A549 treated with AZD9567 at 1 μM for 4 hours (cell line): Measurements from ENCODE around the gene CAPN12. TPM values are rescaled to one million over a fixed set of nuclear protein-coding genes. Genes with fewer than 3 reads are reported as not detected.

Experiments
- total RNA-seq: library from RNA; stranded (reverse); fragments of 200-300 nt; extraction: Qiagen RNA extraction; gene quantifications from 5 replicates; pipeline ENCODE4 v1.2.3, GENCODE V29; 2022; ENCODE audit not compliant: insufficient read depth

CAPN12 gene
- 4.3 to 7.3 TPM (median 5.5 TPM) in 5 replicates for total RNA-seq

GRCh38 chr19:38744298-38744681, at the start of gene CAPN12:
Gene CAPN12, minus strand, starts transcription at chr19:38744474. Its CDS starts 309 bp downstream, at chr19:38744165.

GRCh38 chr19:38788478-38789243, 44.4 kb upstream of the CAPN12 start, which contains the start of gene LGALS7B:
Gene LGALS7B, plus strand, starts transcription at chr19:38789200. Its CDS starts 27 bp downstream, at chr19:38789227.

GRCh38 chr19:38773469-38774177, 29.3 kb upstream of the CAPN12 start, which contains the start of gene LGALS7:
Gene LGALS7, minus strand, starts transcription at chr19:38773517. Its CDS starts 25 bp downstream, at chr19:38773492.

Other genes with a start within 250 kb of the CAPN12 start
- gene MAP4K1, start 126.5 kb downstream of the CAPN12 start, total RNA-seq = 0.78 to 1.1 TPM (median 1.1 TPM) in 4 of 5 replicates, not detected in the other
- gene EIF3K, start 125.3 kb downstream of the CAPN12 start, total RNA-seq = 645 to 1,052 TPM (median 725 TPM) in 5 replicates
- gene ACTN4, start 96.8 kb downstream of the CAPN12 start, total RNA-seq = 1,033 to 1,160 TPM (median 1,098 TPM) in 5 replicates
- 0.23 TPM in 1 of 5 replicates, not detected in the others for gene LGALS7, start 29.0 kb upstream of the CAPN12 start, total RNA-seq
- 0.42 to 0.57 TPM (median 0.46 TPM) in 3 of 5 replicates, not detected in the others for gene LGALS7B, start 44.7 kb upstream of the CAPN12 start, total RNA-seq
- gene LGALS4, start 68.5 kb upstream of the CAPN12 start, total RNA-seq = 0.49 to 1.0 TPM (median 0.60 TPM) in 4 of 5 replicates, not detected in the other
- 264 to 308 TPM (median 279 TPM) in 5 replicates for gene ECH1, start 87.3 kb upstream of the CAPN12 start, total RNA-seq
- gene HNRNPL, start 105.5 kb upstream of the CAPN12 start, total RNA-seq = 319 to 411 TPM (median 329 TPM) in 5 replicates
- 1.6 to 10.9 TPM (median 2.5 TPM) in 5 replicates for gene RINL, start 133.8 kb upstream of the CAPN12 start, total RNA-seq
- 35.3 to 38.9 TPM (median 36.2 TPM) in 5 replicates for gene SIRT2, start 155.1 kb upstream of the CAPN12 start, total RNA-seq
- 67.2 to 126 TPM (median 97.7 TPM) in 5 replicates for gene NFKBIB, start 155.5 kb upstream of the CAPN12 start, total RNA-seq
- 0.72 to 1.1 TPM (median 0.89 TPM) in 4 of 5 replicates, not detected in the other for gene CCER2, start 167.7 kb upstream of the CAPN12 start, total RNA-seq
- gene SARS2, start 186.3 kb upstream of the CAPN12 start, total RNA-seq = 56.5 to 71.5 TPM (median 60.9 TPM) in 5 replicates
- gene MRPS12, start 186.5 kb upstream of the CAPN12 start, total RNA-seq = 240 to 311 TPM (median 272 TPM) in 5 replicates
- 51.9 to 84.2 TPM (median 80.0 TPM) in 5 replicates for gene FBXO17, start 231.3 kb upstream of the CAPN12 start, total RNA-seq